AG08395 (cell line): ENCODE data around the gene SLC23A2.

Experiments
- DNase-seq: peaks from one replicate; pipeline ENCODE4 v3.0.0; 2012; ENCODE audit warnings: mixed read lengths, low spot score

SLC23A2 gene

DNA sequence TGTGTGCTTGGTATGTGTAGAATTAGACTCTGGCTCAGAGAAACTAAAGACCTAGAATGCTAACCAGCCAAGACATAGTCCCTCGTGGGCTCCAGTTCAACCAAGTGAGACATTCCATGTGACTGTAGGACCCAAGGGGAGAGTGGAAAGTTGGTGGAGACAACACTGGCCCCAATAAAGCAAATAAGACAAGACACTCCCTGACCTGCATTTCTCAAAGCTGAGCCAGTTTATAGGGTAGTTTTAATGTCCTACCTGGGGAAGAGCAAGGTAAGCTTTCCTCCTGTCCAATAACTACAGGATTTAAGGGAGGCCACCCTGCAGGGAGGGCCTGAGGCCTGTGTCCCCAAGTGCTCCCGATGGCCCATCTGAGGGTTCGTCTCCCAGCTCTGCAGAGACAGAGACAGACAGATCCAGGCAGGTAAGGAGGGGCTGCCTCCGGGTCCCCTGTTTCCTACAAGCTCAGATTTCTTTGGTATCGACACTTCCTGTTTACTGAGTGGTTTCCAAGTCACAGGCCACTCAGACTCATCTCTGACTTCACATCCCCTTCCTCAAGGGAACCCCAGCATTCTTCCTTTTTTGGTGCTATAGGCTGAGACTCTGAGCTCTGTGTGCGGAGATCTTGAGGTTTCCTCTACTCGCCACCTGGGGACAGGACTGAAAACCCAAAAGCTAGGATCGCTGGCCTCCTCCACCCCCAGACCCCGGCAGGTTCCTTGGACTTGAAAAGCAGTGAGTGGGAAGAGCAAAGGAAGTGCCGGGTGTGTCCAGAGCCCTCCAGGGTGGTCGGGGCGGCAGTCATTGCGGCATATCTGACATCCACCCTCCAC, 187.2 kb downstream of the SLC23A2 start:
- no peak for DNase-seq

DNA sequence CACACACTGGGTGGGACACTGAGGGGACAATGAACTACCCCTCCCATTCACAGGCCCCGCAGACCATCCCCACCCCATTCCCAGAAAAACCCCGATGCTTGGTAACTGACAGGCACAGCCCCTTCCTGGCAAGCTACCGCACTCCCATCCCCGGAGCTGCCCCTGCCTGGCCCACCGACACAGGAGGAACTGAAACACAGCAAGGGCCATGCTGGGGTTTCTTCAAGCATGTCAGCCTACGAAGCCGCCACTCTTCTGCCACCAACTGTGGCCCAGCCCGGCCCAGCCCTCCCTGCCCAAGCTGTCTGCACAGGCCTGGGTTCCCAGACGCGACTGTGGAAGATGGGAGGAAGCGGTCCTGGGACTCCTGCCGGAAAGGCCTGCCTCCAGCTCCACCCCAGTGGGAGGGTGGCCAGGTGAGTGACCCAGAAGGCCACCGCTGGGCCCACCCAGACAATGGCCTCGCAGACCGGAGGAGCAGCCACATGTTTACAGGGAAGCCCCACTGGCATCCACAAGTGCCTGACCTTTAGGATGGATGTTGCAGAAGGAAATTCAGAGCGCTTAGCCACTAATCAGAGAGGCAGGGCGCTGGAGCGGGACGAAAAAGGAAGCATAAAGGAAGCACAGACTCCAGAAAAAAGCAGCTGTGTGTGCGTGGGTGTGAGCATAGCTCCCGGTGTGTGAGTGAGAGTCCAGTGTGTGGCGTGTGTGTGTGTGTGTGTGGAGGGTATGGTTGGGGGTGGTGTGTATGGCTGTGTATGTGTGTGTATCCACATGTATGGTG, 188.0 kb downstream of the SLC23A2 start:
- no peak for DNase-seq

DNA sequence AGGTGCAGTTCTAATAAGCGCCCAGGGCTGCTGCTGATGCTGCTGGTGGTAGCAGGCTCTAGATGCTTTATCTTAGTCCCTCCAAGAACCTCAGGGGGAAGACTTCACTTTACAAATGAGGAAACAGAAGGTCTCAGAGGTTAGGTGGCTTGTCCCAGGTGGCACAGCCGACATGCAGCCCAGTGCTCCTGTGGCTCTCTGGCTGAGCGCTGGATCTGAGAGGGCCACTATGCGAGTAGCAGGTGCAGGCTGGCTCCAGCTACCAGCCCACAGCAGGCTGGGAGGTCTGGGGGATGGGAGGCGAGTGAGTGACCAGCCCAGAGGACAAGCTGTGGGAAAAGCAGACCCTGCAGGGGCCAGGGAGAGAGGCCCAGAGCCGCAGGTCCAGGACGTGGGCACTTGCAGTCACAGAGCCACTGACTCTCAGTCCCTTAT, 188.7 kb downstream of the SLC23A2 start:
- no peak for DNase-seq

DNA sequence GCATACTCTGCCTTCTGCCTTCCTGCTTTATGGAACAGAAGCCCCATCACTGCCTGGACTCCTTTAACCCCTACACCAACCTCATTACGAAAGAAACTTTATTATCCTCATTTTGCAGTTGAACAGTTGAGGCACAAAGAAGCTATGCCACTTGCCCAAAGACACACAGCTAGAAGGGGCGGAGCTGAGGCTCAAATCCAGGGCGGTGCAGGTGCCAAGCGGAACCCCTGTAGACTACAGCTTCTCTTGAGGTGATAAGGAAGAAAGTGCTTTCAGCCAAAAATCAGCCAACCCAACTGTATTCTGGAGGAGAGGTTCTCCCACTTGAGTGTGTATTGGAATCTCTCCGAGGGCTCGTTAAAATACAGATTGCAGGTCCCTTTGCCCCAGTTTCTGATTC, 189.1 kb downstream of the SLC23A2 start:
- DNase-seq, result no peak

DNA sequence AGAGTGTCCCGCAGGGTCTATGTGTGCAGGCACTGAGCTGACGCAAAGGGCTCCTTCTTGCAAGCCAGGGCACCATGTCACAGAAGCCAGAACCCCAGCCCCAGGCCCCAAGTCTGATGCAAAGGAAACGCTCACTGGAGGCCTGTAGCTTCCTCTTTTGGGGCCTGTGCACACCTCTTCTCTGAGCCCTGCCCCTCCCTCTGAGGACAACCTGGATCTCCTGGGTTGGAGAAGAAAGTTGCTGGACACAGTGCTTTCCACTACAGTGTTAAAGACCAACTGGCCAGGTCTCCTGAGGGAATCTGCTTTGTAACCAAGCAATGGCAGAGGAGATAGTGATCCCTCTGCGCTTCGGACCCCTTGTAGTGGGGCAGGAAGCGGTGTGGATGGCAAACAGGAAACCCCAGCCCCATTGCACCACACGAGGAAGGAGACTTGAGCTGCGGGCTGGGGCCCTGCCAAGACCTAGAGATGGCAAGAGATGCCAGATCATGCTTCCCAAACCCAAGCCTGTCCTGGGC, 189.6 kb downstream of the SLC23A2 start:
- no peak for DNase-seq

DNA sequence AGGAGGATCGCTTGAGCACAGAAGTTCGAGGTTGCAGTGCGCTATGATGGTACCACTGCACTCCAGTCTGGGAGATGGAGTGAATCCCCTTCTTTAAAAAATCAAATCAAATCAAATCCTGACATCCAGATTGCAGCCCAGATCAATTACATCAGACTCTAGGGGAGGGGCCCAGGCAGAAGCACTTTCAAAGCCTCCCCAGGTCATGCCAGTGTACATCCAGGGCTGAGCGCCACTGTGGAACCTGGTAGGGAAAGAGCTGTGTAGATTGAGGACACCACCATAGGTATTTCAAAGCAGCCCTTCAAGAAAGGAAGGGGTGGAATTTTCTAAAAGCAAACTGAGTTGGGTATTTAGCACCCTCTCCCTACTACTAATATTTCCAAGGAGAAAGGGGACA, 190.1 kb downstream of the SLC23A2 start:
- DNase-seq, result no peak

DNA sequence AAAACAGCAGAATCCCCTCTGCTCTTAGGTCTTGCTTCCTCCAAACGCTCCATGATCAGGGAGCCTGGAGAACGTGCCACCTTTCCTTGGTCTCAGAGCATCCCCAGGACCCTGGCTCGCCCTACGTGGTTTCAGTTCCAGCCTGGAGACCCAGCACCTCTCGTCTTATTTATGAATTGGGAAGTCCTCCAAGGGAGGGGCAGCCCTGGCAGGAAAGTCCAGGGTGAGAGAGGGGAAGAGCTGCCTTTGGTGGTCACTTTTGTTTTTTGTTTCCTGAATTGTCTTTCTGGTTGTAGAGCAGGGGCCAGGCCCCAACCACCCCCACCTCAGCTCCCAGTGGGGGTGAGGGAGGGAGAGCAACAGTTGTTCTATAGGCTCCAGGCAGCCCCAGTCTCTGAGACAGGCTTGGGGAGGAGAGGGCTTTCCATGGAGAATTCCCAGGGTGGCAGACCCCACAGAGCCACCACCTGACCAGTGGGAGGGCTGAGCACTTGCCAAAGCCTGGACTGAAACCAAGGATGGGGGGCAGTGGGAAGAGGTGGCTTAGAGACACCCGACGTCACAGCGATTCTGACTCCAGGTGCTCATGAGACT, 190.8 kb downstream of the SLC23A2 start:
- DNase-seq, result no peak

DNA sequence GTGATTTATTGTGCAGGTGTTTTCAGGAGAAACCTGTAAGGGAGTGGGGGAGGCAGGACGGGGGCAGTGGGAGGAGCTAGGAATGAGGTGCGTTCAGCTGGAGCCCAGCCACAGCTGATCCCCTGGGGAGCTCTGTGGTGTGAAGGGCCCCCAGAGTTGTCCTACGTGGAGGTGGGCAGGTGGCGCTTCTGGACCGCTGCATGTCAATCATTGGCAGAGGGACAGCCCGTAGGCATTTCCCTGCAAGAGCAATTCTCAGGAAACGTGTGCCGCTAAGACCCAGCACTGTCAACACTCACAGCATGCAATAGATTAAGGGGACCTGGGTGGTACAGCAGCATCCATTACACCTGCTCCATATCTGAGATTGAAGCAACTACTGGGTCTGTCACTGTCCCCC, 191.6 kb downstream of the SLC23A2 start:
- DNase-seq, result no peak

DNA sequence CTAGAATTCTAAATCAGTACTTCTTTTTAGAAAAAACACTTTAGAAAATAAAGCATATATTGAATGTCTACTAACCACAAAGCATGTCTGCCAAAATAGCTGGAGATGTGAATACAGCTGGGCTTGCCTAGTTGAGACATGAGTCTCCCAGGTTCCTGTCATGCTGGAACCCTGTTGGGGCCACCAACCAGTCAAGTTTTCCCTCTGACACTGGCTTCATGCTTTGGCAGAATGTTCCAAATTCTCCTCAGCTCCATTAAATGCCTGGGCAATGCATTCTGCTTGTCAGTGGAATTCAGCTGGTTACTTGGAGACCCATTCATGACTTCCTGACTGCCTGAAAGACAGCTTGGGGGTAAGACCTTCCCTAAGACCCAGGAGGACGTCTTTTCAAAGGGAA, 192.4 kb downstream of the SLC23A2 start:
- peak; percentile 56 for DNase-seq

DNA sequence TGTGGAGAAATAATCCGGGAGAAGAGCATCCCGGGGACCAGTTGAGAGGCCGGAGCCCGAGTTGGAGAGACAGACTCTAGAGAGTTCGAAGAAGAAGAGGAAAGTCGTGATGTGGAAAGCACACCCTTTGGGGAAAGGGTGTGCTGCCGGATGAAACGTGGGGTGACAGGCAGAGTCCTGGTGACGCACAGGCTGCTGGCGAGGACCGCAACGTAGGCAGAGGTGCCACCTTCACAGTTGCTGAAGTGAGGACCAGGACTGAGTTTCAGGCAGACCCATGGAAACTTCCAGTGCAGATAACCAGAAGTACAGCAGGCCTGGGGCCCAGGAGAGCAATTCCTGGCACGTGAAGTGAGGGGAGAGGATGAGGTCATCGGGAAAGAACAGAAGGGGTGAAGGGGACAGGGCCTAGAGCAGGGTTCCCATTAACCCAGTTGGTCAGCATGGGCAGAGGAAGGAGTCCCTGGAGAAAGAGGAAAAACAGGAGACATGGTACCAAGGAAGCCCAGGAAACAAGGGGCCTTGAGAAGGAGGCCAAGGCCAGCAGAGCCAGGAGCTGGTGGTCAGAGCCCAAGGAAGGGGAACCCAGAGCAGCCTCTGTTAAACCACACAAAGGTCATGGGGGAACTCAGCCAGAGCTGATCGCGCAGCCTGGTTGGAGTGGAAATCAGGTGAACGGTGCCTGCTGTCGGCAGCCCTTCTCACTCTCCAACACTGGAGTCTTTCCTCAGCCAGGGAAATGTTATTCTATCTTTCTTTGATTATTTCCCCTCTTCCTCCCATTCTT, 195.5 kb downstream of the SLC23A2 start:
- DNase-seq, result no peak

DNA sequence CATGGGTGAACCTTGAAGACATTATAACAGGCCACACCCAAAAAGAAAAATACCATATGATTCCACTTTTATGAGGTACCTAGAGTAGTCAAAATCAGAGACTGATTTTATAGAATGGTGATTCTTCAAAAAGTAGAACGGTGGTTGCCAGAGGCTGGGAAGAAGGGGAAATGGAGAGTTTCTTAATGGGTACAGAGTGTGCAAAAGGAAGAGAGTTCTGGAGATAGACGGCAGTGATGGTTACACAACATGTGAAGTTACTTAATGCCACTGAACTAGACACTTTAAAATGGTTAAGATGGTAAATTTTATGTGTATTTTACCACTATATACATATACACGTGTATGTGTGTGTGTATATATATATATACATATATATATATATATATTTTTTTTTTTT, 198.8 kb downstream of the SLC23A2 start:
- DNase-seq, result no peak
